Liver (tissue), 9 donors: Measurements from ENCODE around the gene GTF2H1. TPM values are rescaled to one million over a fixed set of nuclear protein-coding genes. Genes with fewer than 3 reads are reported as not detected.

Experiments used
- DNase-seq: peaks from one replicate; pipeline ENCODE4 v3.0.0-alpha.2; 2017; ENCODE audit warnings: low spot score
- H3K27ac ChIP-seq, 2 donors: one replicate each; pipeline ENCODE4 v1.7.0; 2013; ENCODE audit warnings: inconsistent platforms in 2 of 2, low read length in 2 of 2, control low read depth in 1 of 2, low read depth in 1 of 2, mild to moderate bottlenecking in 1 of 2
- H3K27me3 ChIP-seq, 4 donors: one replicate each; pipeline versions ENCODE4 v1.6.1 to v1.7.0; 2013; ENCODE audit warnings: low read length in 3 of 4, inconsistent platforms in 1 of 4, mild to moderate bottlenecking in 1 of 4, moderate library complexity in 1 of 4; ENCODE audit not compliant: control insufficient read depth in 4 of 4, insufficient read depth in 4 of 4
- H3K36me3 ChIP-seq, 4 donors: one replicate each; pipeline versions ENCODE4 v1.6.1 to v1.7.0; 2013; ENCODE audit warnings: low read length in 3 of 4, mild to moderate bottlenecking in 3 of 4, low read depth in 1 of 4, moderate library complexity in 1 of 4; ENCODE audit not compliant: control insufficient read depth in 4 of 4, insufficient read depth in 3 of 4
- H3K4me1 ChIP-seq, 4 donors: one replicate each; pipeline versions ENCODE4 v1.6.1 to v1.7.0; 2013; ENCODE audit warnings: low read length in 3 of 4, mild to moderate bottlenecking in 3 of 4, moderate library complexity in 1 of 4; ENCODE audit not compliant: control insufficient read depth in 4 of 4, insufficient read depth in 4 of 4
- H3K4me3 ChIP-seq, 3 donors: one replicate each; pipeline versions ENCODE4 v1.6.1 to v1.7.0; 2013; ENCODE audit warnings: low read length in 3 of 3, control low read depth in 1 of 3, low read depth in 1 of 3, mild to moderate bottlenecking in 1 of 3
- H3K9ac ChIP-seq, 2 donors: one replicate each; pipeline ENCODE4 v1.7.0; 2013; ENCODE audit warnings: low read length in 2 of 2, mild to moderate bottlenecking in 2 of 2, moderate library complexity in 2 of 2, control low read depth in 1 of 2, low read depth in 1 of 2
- H3K9me3 ChIP-seq, 4 donors: one replicate each; pipeline versions ENCODE4 v1.6.1 to v1.7.0; 2013; ENCODE audit warnings: low read length in 3 of 4; ENCODE audit not compliant: control insufficient read depth in 4 of 4
- ATF3 ChIP-seq: IDR thresholded peaks from 2 replicates; pipeline ENCODE4 v1.6.1; 2016; ENCODE audit warnings: antibody characterized with exemption
- CTCF ChIP-seq: fragments of 150-350 bp; IDR thresholded peaks from 2 replicates; pipeline ENCODE4 v1.5.1; 2017; ENCODE audit warnings: improper control_type of control experiment, low read depth, low read length; ENCODE audit not compliant: missing input control
- EGR1 ChIP-seq, 2 donors: IDR thresholded peaks; 2 replicates each; pipeline ENCODE4 v1.6.1; 2016 to 2018; ENCODE audit warnings: antibody characterized with exemption in 2 of 2, low read depth in 2 of 2
- FOXA1 ChIP-seq: IDR thresholded peaks from 2 replicates; pipeline ENCODE4 v1.6.1; 2016; ENCODE audit warnings: antibody characterized with exemption
- FOXA2 ChIP-seq: IDR thresholded peaks from 2 replicates; pipeline ENCODE4 v1.6.1; 2016; ENCODE audit warnings: antibody characterized with exemption
- GABPA ChIP-seq, 2 donors: IDR thresholded peaks in 1 of 2; conservative IDR thresholded peaks in 1 of 2; 2 replicates each; pipeline ENCODE4 v1.6.1; 2016; ENCODE audit warnings: antibody characterized with exemption in 2 of 2, mild to moderate bottlenecking in 1 of 2, moderate library complexity in 1 of 2
- HNF4A ChIP-seq, 2 donors: conservative IDR thresholded peaks; 2 replicates each; pipeline ENCODE4 v1.6.1; 2016; ENCODE audit warnings: antibody characterized with exemption in 2 of 2, mild to moderate bottlenecking in 2 of 2
- HNF4G ChIP-seq: IDR thresholded peaks from 2 replicates; pipeline ENCODE4 v1.6.1; 2016; ENCODE audit warnings: antibody characterized with exemption
- JUND ChIP-seq, 2 donors: IDR thresholded peaks; 2 replicates each; pipeline ENCODE4 v1.6.1; 2016; ENCODE audit warnings: antibody characterized with exemption in 2 of 2
- NR2F2 ChIP-seq: IDR thresholded peaks from 2 replicates; pipeline ENCODE4 v1.6.1; 2016; ENCODE audit warnings: antibody characterized with exemption
- RAD21 ChIP-seq, 2 donors: IDR thresholded peaks; 2 replicates each; pipeline ENCODE4 v1.6.1; 2016; ENCODE audit warnings: antibody characterized with exemption in 2 of 2, mild to moderate bottlenecking in 2 of 2
- TAF1 ChIP-seq: conservative IDR thresholded peaks from 2 replicates; pipeline ENCODE4 v1.6.1; 2016; ENCODE audit warnings: antibody characterized with exemption, mild to moderate bottlenecking
- YY1 ChIP-seq: IDR thresholded peaks from 2 replicates; pipeline ENCODE4 v1.6.1; 2016; ENCODE audit warnings: antibody characterized with exemption, mild to moderate bottlenecking
- WGBS: extraction: QIAGEN DNeasy Blood & Tissue Kit; methylation state at CpG from one replicate; pipeline ENCODE4 v1.1.7; 2013; 5-methylcytosine and 5-hydroxymethylcytosine counted together
- polyA plus RNA-seq, 2 donors: library from polyadenylated mRNA; stranded (reverse) in 1 of 2; unstranded in 1 of 2; fragments of 200-250 nt in 1 of 2; fragments of >200 nt in 1 of 2; fragmentation: Nextera tagmentation in 1 of 2; extraction: Ambion mirVana in 1 of 2; gene quantifications; one replicate each; pipeline versions ENCODE4 v1.2.1 to v1.2.3, GENCODE V29; 2013 to 2015
- total RNA-seq, 2 donors: library from RNA; depleted of rRNA; stranded (reverse); fragments of >200 nt; gene quantifications; one replicate each; pipeline ENCODE4 v1.2.3, GENCODE V29; 2014
- TF ChIP-seq, protein P1 (sequence below): IDR thresholded peaks from 2 replicates; pipeline ENCODE4 v1.6.1; 2016; ENCODE audit warnings: antibody characterized with exemption
- donor health status: healthy.
- donor health status: healthy.
- donor health status: healthy.
- donor health status: healthy.
- donor health status: healthy.

Gene GTF2H1
- total and polyA plus RNA-seq, 4 donors, result 11.9 to 37.7 (median 18.7) TPM

GRCh38 chr11:18312012-18312411, 10.4 kb upstream of the GTF2H1 start:
- Histone ChIP-seq H3K36me3 (peaks cover 0 to 23% (median 13%) of the 10 kb centered on the region in 4 donors), H3K27ac (no peak overlapping the region)

DNA sequence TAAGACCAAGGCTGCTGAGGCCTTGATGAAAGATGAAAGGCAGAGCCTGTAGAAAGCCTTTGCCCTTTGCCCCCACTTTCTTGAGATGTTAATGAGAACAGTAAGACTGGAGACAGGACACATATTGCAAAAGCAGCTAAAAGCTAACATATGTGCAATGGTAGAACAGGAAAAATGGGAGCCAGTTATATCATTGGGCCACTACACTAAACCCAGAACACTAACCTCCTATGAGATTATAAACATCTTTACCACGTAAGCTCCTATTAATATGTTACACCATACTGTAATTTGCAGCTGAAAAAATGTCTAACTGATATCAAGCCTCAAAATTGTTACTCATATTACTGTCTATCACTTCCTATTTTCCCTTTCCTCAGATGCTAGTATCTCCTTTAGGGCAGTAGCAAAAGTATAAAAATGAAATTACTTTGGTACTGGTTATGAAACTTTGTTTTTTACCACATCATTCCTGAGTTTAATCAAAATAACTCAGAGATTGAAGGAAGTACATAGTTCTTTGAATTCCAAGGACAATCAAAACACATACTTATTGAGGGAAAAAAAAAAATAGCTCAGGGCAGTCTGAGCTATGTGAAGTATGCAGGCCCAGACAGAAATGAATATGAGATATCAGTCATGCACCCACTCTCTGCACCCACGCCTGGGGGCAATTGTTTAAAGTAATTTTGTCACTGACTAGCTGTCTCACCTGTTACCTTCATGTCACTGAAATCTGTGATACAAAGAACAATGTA, 9.5 kb upstream of the GTF2H1 start:
- DNase-seq, result no peak
- Histone ChIP-seq H3K27ac (no peak overlapping the region), H3K9ac (no peak overlapping the region)

More at GRCh38 chr11:18312012-18312411, 10.4 kb upstream of the GTF2H1 start:
- H3K9ac ChIP-seq, result no peak overlapping the region
- no peak for TF ChIP-seq TAF1
- TF ChIP-seq FOXA1, result no peak
- no peak for TF ChIP-seq ATF3
- no peak for TF ChIP-seq GABPA (IDR thresholded peaks at IDR 0.05 in 1 of 2, conservative IDR thresholded peaks at IDR 0.05 in 1 of 2)
- no peak for TF ChIP-seq FOXA2
- TF ChIP-seq, protein P1, sequence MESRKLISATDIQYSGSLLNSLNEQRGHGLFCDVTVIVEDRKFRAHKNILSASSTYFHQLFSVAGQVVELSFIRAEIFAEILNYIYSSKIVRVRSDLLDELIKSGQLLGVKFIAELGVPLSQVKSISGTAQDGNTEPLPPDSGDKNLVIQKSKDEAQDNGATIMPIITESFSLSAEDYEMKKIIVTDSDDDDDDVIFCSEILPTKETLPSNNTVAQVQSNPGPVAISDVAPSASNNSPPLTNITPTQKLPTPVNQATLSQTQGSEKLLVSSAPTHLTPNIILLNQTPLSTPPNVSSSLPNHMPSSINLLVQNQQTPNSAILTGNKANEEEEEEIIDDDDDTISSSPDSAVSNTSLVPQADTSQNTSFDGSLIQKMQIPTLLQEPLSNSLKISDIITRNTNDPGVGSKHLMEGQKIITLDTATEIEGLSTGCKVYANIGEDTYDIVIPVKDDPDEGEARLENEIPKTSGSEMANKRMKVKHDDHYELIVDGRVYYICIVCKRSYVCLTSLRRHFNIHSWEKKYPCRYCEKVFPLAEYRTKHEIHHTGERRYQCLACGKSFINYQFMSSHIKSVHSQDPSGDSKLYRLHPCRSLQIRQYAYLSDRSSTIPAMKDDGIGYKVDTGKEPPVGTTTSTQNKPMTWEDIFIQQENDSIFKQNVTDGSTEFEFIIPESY, result no peak
- no peak for TF ChIP-seq HNF4G
- no peak for TF ChIP-seq RAD21 (IDR thresholded peaks at IDR 0.05)
- no peak for TF ChIP-seq NR2F2
- no peak for TF ChIP-seq HNF4A (conservative IDR thresholded peaks at IDR 0.05)
- TF ChIP-seq JUND (IDR thresholded peaks at IDR 0.05), result no peak
- no peak for TF ChIP-seq YY1
- no peak for TF ChIP-seq CTCF
- WGBS, result 86% methylated on average over 3 of the region's 3 CpGs
- H3K4me3 ChIP-seq, result no peak overlapping the region
- no peaks in the 10 kb centered on the region for H3K27me3 ChIP-seq
- no peak for DNase-seq
- H3K4me1 ChIP-seq, result peaks cover 0 to 3% (median 3%) of the 10 kb centered on the region in 4 donors
- no peaks in the 10 kb centered on the region for H3K9me3 ChIP-seq

More for the DNA sequence above, 9.5 kb upstream of the GTF2H1 start:
- TF ChIP-seq CTCF (no peak), EGR1 (IDR thresholded peaks at IDR 0.05; ENCODE audit: low read depth in 2 of 2) (no peak), RAD21 (IDR thresholded peaks at IDR 0.05) (no peak), JUND (IDR thresholded peaks at IDR 0.05) (no peak), TAF1 (no peak), YY1 (no peak), FOXA2 (no peak), FOXA1 (no peak)
- peaks cover 0 to 2% (median 2%) of the 10 kb centered on the region in 4 donors for H3K4me1 ChIP-seq
- H3K27me3 ChIP-seq, result no peaks in the 10 kb centered on the region
- no peaks in the 10 kb centered on the region for H3K9me3 ChIP-seq
- 80% methylated on average over 2 of the region's 2 CpGs for WGBS
- peaks cover 0 to 23% (median 11%) of the 10 kb centered on the region in 4 donors for H3K36me3 ChIP-seq
- no peak overlapping the region for H3K4me3 ChIP-seq
